ENCODE data around the gene C13orf42. TPM values are rescaled to one million over a fixed set of nuclear protein-coding genes. Genes with fewer than 3 reads are reported as not detected.

Gene C13orf42
- total RNA-seq, 1 donor from 2014 or later: not detected

DNA sequence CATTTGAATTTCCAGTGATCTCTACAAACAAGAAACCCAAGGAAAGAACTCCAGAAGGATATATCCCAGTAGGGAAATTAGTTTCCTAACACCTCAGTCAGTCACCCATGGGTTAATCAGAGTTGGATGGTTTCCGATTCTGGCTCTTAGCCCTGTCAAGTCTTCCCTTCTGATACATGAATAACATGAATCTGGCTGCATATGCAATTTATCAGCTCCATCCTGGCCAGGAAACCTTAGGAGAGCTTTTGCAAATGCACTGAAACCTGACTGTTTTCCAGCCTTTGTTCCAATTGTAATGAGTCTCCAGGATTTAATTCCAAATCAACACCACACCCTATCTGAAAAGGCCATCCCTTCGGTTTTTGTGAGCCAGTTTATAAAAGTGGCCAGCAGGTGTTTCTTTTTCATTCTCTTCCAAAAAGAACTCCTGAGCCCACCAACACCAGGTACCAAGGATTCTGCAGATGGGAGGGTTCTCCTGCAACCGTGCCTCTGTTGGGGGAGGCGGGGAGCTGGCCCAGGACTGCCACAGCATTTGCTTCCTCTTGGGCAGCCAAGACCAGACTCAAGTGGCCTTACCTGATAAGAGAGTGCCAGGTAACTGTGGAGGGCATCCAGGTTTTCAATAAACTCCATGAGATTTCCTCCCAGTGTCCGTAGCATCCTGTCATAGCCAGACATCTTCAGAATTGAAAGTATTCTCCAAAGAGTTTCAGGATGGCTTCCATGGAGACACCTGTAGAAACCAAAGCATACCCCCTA, 77.5 kb downstream of the C13orf42 start:
- no peak for DNase-seq (ENCODE audit: low spot score)

DNA sequence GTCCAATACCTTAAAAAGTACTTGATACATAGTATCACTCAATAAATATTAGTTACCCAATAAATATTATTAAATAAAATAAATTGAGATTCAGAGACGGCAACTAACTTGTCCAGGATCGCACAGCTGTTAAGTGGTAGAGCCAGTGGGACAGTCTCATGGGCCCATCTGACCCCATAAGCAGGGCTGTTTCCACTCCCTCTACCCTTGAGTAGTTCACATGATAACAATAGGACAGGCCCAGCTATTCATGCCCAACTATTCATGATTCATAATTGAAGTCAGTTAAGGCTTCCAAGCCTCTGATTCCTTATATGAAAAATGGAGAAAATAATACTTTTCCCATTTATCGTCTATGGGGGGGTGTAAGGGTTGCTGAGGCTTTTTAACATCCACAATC, 78.2 kb downstream of the C13orf42 start:
- no peak for DNase-seq (ENCODE audit: low spot score)

Other genes starting within 250 kb of the C13orf42 start
- 29.8 TPM for gene RNASEH2B, start 201.5 kb downstream of the C13orf42 start, total RNA-seq
- 4.3 TPM for gene FAM124A, start 111.1 kb upstream of the C13orf42 start, total RNA-seq
- gene SERPINE3, start 228.4 kb upstream of the C13orf42 start, total RNA-seq: not detected

Measured in mucosa of gallbladder (tissue), 1 donor.